HepG2 (cell line): ENCODE results near the gene FOXK2. TPM values are rescaled to one million over a fixed set of nuclear protein-coding genes. Genes with fewer than 3 reads are reported as not detected.
A peak's percentile ranks its signal among the peaks of the same experiment; 100 is the strongest.

ENCODE experiments used
- ATAC-seq: fragments of 200-7000 bp; cut with Tn5 transposase; 3 replicates; pipeline ENCODE4 v1.9.1; 2020; ENCODE audit warnings: mild to moderate bottlenecking, moderate library complexity
- BruUV-seq: library from RNA; stranded (reverse); fragments of 400-500 nt; replicated peaks from 2 replicates; lab custom pipeline; 2021; lab: Mats Ljungman, UMichigan
- CTCF ChIA-PET: fragments of 300-600 bp; formaldehyde crosslinking; extraction: SDS; loops from one replicate; lab custom pipeline; 2021; ENCODE audit warnings: low total read pairs, inconsistent platforms, low intra/inter-chr PET ratio; lab: Yijun Ruan, JAX
- POLR2A ChIA-PET: fragments of 350-600 bp; sonication (Branson Sonifier 250); formaldehyde crosslinking; loops from one replicate; lab custom pipeline; 2020; ENCODE audit warnings: antibody characterized with exemption, inconsistent platforms; lab: Yijun Ruan, JAX
- DNase-seq: peaks from one replicate; pipeline ENCODE4 v3.0.0-alpha.2; 2015; ENCODE audit warnings: low spot score
- FAIRE-seq: peaks from 3 replicates; lab custom pipeline; 2011; peaks lifted over from hg19 to GRCh38; lab: Jason Lieb, UNC
- H2AFZ ChIP-seq: one replicate; pipeline ENCODE4 v1.6.1; 2011; ENCODE audit warnings: low read length, inconsistent platforms
- H3K27ac ChIP-seq: fragments of 300-600 bp; 3 replicates; pipeline ENCODE4 v1.8.0; 2011; ENCODE audit warnings: mixed run types, mild to moderate bottlenecking, mixed read lengths, low read length, inconsistent platforms; ENCODE audit not compliant: insufficient read depth; ENCODE audit errors: extremely low read length
- H3K27me3 ChIP-seq, 2 experiments: fragments of 200-600 bp in 1 of 2; 2 replicates in 1 of 2; 3 replicates in 1 of 2; pipeline versions ENCODE4 v1.6.0 to v1.8.0; 2011; ENCODE audit warnings: low read length in 2 of 2, mild to moderate bottlenecking in 2 of 2, moderate library complexity in 2 of 2, inconsistent platforms in 1 of 2; ENCODE audit not compliant: insufficient read depth in 2 of 2, control insufficient read depth in 1 of 2
- H3K36me3 ChIP-seq, 2 experiments: fragments of 200-600 bp in 1 of 2; replicated peaks in 1 of 2; 2 replicates in 1 of 2; 3 replicates in 1 of 2; pipeline versions ENCODE4 v1.5.1 to v1.8.0; 2011; ENCODE audit warnings: low read length in 2 of 2, inconsistent platforms in 1 of 2; ENCODE audit not compliant: insufficient read depth in 2 of 2, control insufficient read depth in 1 of 2
- H3K4me1 ChIP-seq: 2 replicates; pipeline ENCODE4 v1.5.1; 2012; ENCODE audit warnings: low read length, inconsistent platforms; ENCODE audit not compliant: insufficient read depth
- H3K4me2 ChIP-seq: 2 replicates; pipeline ENCODE4 v1.6.0; 2011; ENCODE audit warnings: low read depth, low read length, inconsistent platforms
- H3K4me3 ChIP-seq, 3 experiments: fragments of 200-600 bp in 1 of 3; sonication (generic), shearing (Covaris generic) in 1 of 3; replicated peaks in 1 of 3; 2 replicates each; pipeline ENCODE4 v1.5.1; 2011 to 2016; ENCODE audit warnings: low read length in 3 of 3, inconsistent platforms in 2 of 3, low read depth in 2 of 3, mild to moderate bottlenecking in 2 of 3, control low read depth in 1 of 3, mixed read lengths in 1 of 3; ENCODE audit not compliant: insufficient read depth in 1 of 3
- H3K79me2 ChIP-seq: one replicate; pipeline ENCODE4 v1.6.1; 2011; ENCODE audit warnings: low read length, inconsistent platforms; ENCODE audit not compliant: insufficient read depth
- H3K9ac ChIP-seq: 2 replicates; pipeline ENCODE4 v1.6.0; 2011; ENCODE audit warnings: mild to moderate bottlenecking, low read depth, low read length, inconsistent platforms; ENCODE audit not compliant: insufficient read depth
- H3K9me3 ChIP-seq: 2 replicates; pipeline ENCODE4 v1.5.1; 2012; ENCODE audit warnings: mild to moderate bottlenecking, low read length
- H4K20me1 ChIP-seq: 2 replicates; pipeline ENCODE4 v1.6.0; 2011; ENCODE audit warnings: inconsistent platforms, mild to moderate bottlenecking, low read length, moderate library complexity; ENCODE audit not compliant: insufficient read depth
- FOXJ3 ChIP-seq: sonication (generic); formaldehyde crosslinking; IDR thresholded peaks from 2 replicates; pipeline ENCODE4 v1.4.0; 2020; ENCODE audit warnings: missing genetic modification reagents, mild to moderate bottlenecking, borderline replicate concordance
- PRMT3 ChIP-seq: sonication (generic); formaldehyde crosslinking; IDR thresholded peaks from 2 replicates; pipeline ENCODE4 v1.8.1; 2022; ENCODE audit warnings: low read depth, mild to moderate bottlenecking, moderate library complexity, missing genetic modification reagents, borderline replicate concordance
- RBM22 ChIP-seq: fragments of 200-400 bp; formaldehyde crosslinking; optimal IDR thresholded peaks from 2 replicates; pipeline ENCODE3; 2017; ENCODE audit warnings: mild to moderate bottlenecking, low read length, moderate library complexity
- REXO4 ChIP-seq: sonication (generic); formaldehyde crosslinking; IDR thresholded peaks from 2 replicates; pipeline ENCODE4 v1.8.0; 2022; ENCODE audit warnings: missing genetic modification reagents, mild to moderate bottlenecking, borderline replicate concordance
- ZBTB33 ChIP-seq: sonication (generic); formaldehyde crosslinking; IDR thresholded peaks from 2 replicates; pipeline ENCODE4 v1.4.0; 2020; ENCODE audit warnings: missing genetic modification reagents
- ZBTB38 ChIP-seq: sonication (generic); formaldehyde crosslinking; IDR thresholded peaks from 2 replicates; pipeline ENCODE4 v1.5.1; 2020; ENCODE audit warnings: mild to moderate bottlenecking, missing genetic modification reagents
- ZNF572 ChIP-seq: sonication (generic); formaldehyde crosslinking; IDR thresholded peaks from 2 replicates; pipeline ENCODE4 v1.5.1; 2020; ENCODE audit warnings: mild to moderate bottlenecking, missing genetic modification reagents
- WGBS: methylation state at CpG from one replicate; pipeline ENCODE4 v1.1.6; 2017; ENCODE audit warnings: low lambda C conversion rate; 5-methylcytosine and 5-hydroxymethylcytosine counted together
- in situ Hi-C: cut with HindIII; loops from 2 replicates; pipeline ENCODE4 v1.10.0; 2017; ENCODE audit warnings: low pct_unique_long_range_greater_than_20kb; ENCODE audit not compliant: extremely low pct_ligation_motif_present
- intact Hi-C: fragments of 100-400 bp; cut with micrococcal nuclease; formaldehyde crosslinking; loops from one replicate; pipeline ENCODE4 v1.10.0; 2022; ENCODE audit not compliant: unreplicated experiment
- polyA plus RNA-seq, 8 experiments: library from polyadenylated mRNA; depleted of rRNA in 3 of 8; stranded (reverse) in 7 of 8; unstranded in 1 of 8; fragments of >200 nt; fragmentation: Illumina TruSeq in 4 of 8; extraction: Trizol in 4 of 8; gene quantifications; 2 replicates each; pipeline versions ENCODE4 v1.2.1 to v1.2.3, GENCODE V29; 2011 to 2016; ENCODE audit warnings: low read depth in 4 of 8, missing spikeins in 1 of 8, mixed read lengths in 1 of 8; ENCODE audit not compliant: insufficient read depth in 1 of 8
- total RNA-seq, 5 experiments: library from RNA; depleted of rRNA; stranded (reverse); fragments of >200 nt; fragmentation: Illumina TruSeq; extraction: Trizol; gene quantifications; 2 replicates each; pipeline ENCODE4 v1.2.3, GENCODE V29; 2016; ENCODE audit warnings: low read depth in 1 of 5

The FOXK2 gene
- total and polyA plus RNA-seq, 2 of the 13 experiments (the other 11 are each of a cell fraction or from before 2014, with no cell fraction given): 67.1 to 67.2 TPM

- BruUV-seq: no TSS peak
- intact Hi-C loops: no loop called here
- peaks cover 28% of the 10 kb centered on the region for H3K4me1 ChIP-seq
- H3K27ac ChIP-seq: no peak overlapping the region
- POLR2A ChIA-PET: interaction anchor here (1.6 to 2.4 kb wide), 2 partner anchors 7 to 23 kb away, joined by 4 to 10 read pairs; partner anchors contain the start of gene FOXK2
- CTCF ChIA-PET: no interaction called here
- no peak overlapping the region for H3K9ac ChIP-seq
- FAIRE-seq (no peak), DNase-seq (no peak), ATAC-seq (peak; percentile 48)
- H3K9me3 ChIP-seq: no peaks in the 10 kb centered on the region
- peaks cover 90% of the 10 kb centered on the region for H4K20me1 ChIP-seq
- TF ChIP-seq RBM22 (peak; percentile 22), PRMT3 (CRISPR knock-in tag) (no peak)
- H3K36me3 ChIP-seq: peaks cover 8 to 12% of the 10 kb centered on the region in 2 experiments; a peak in 4 of 5 replicates
- no peak overlapping the region for H3K4me3 ChIP-seq
- WGBS: 95% methylated on average over 5 of the region's 5 CpGs
- no peak overlapping the region for H2AFZ ChIP-seq
- in situ Hi-C loops: no loop called here
- no peak overlapping the region for H3K4me2 ChIP-seq
- peaks cover 97% of the 10 kb centered on the region for H3K79me2 ChIP-seq
- H3K27me3 ChIP-seq: no peaks in the 10 kb centered on the region
These were observed 22.9 kb downstream of the FOXK2 start for GRCh38 chr17:82542439-82542838.

GRCh38 chr17:82544431-82545070 lies 25.0 kb downstream of the FOXK2 start:
- TF ChIP-seq REXO4 (no peak), RBM22 (peak; percentile 36), ZNF572 (no peak), ZBTB38 (CRISPR knock-in tag) (peak; percentile 84), FOXJ3 (CRISPR knock-in tag) (no peak), ZBTB33 (CRISPR knock-in tag) (peak; percentile 23; the same call in 1 of the 2 replicates)
- H3K4me1 ChIP-seq: peaks cover 49% of the 10 kb centered on the region
- H3K4me2 ChIP-seq: no peak overlapping the region
- DNase-seq (no peak), FAIRE-seq (no peak), ATAC-seq (no peak)
- intact Hi-C loops: loop anchor here (1.0 kb wide), 1 partner anchor 18 kb away; no protein-coding TSS in a partner anchor
- in situ Hi-C loops: no loop called here
- no peak overlapping the region for H3K9ac ChIP-seq
- BruUV-seq: no TSS peak
- WGBS: 93% methylated on average over 16 of the region's 16 CpGs
- H2AFZ ChIP-seq: no peak overlapping the region
- H4K20me1 ChIP-seq: peaks cover 91% of the 10 kb centered on the region
- H3K79me2 ChIP-seq: peaks cover 97% of the 10 kb centered on the region
- POLR2A ChIA-PET: interaction anchor here (1.6 to 2.4 kb wide), 2 partner anchors 25 to 195 kb away, joined by 3 to 10 read pairs; partner anchors contain the start of gene FOXK2
- H3K9me3 ChIP-seq: no peaks in the 10 kb centered on the region
- CTCF ChIA-PET: no interaction called here
- no peak overlapping the region for H3K27ac ChIP-seq
- no peak overlapping the region for H3K4me3 ChIP-seq
- H3K27me3 ChIP-seq: no peaks in the 10 kb centered on the region
- peaks cover 8 to 14% of the 10 kb centered on the region in 2 experiments; a peak in 4 of 5 replicates for H3K36me3 ChIP-seq
